Coronary artery (tissue), 2 donors: ENCODE measurements around the gene CEP104.

Experiments
- DNase-seq: peaks from one replicate; pipeline ENCODE4 v3.0.0-alpha.2; 2017; ENCODE audit warnings: low spot score
- H3K27ac ChIP-seq, 2 donors: fragments of 200-600 bp; sonication (generic); one replicate each; pipeline ENCODE4 v1.5.1; 2016 to 2019
- H3K4me3 ChIP-seq: fragments of 200-600 bp; sonication (generic); 2 replicates; pipeline ENCODE4 v1.5.1; 2016; ENCODE audit warnings: mild to moderate bottlenecking, moderate library complexity
- CTCF ChIP-seq: fragments of 200-600 bp; sonication (generic); IDR thresholded peaks from one replicate; pipeline ENCODE4 v1.5.1; 2019; ENCODE audit warnings: antibody characterized with exemption

CEP104 gene

GRCh38 chr1:3828391-3828790, 28.6 kb downstream of the CEP104 start:
- no peak for DNase-seq
- TF ChIP-seq CTCF, result no peak
- Histone ChIP-seq H3K4me3 (no peak overlapping the region), H3K27ac (no peak overlapping the region)

GRCh38 chr1:3827813-3828307, 29.2 kb downstream of the CEP104 start:
- DNase-seq, result no peak
- no peak overlapping the region for H3K27ac ChIP-seq
- no peak for TF ChIP-seq CTCF
- no peak overlapping the region for H3K4me3 ChIP-seq

- no peak overlapping the region for H3K27ac ChIP-seq
- no peak for DNase-seq
- TF ChIP-seq CTCF, result no peak
- no peak overlapping the region for H3K4me3 ChIP-seq
These were observed 31.7 kb downstream of the CEP104 start for GRCh38 chr1:3825356-3825755.

- no peak for TF ChIP-seq CTCF
- Histone ChIP-seq H3K27ac (no peak overlapping the region), H3K4me3 (no peak overlapping the region)
- no peak for DNase-seq
These were observed 32.4 kb downstream of the CEP104 start for GRCh38 chr1:3824650-3825049.

GRCh38 chr1:3822421-3822820, 34.6 kb downstream of the CEP104 start:
- DNase-seq, result no peak
- no peak overlapping the region for H3K4me3 ChIP-seq
- no peak for TF ChIP-seq CTCF
- H3K27ac ChIP-seq, result no peak overlapping the region

- DNase-seq, result no peak
- H3K27ac ChIP-seq, result no peak overlapping the region
- no peak for TF ChIP-seq CTCF
- no peak overlapping the region for H3K4me3 ChIP-seq
These were observed 35.1 kb downstream of the CEP104 start for GRCh38 chr1:3821908-3822307.

- DNase-seq, result no peak
- no peak overlapping the region for H3K27ac ChIP-seq
- TF ChIP-seq CTCF, result no peak
- no peak overlapping the region for H3K4me3 ChIP-seq
These were observed 35.6 kb downstream of the CEP104 start for GRCh38 chr1:3821447-3821846.
